GM19438 (cell line): ENCODE measurements around the gene BECN2.
A peak's percentile ranks its signal among the peaks of the same experiment; 100 is the strongest.
"Not testable (repeated sequence)": the region's sequence is repeated elsewhere in the genome, so short reads cannot be mapped to it uniquely, and the experiment has no call there.

ENCODE experiments used
- ATAC-seq: cut with Tn5 transposase; IDR thresholded peaks from one replicate; pipeline ENCODE4 v1.9.1; 2021; ENCODE audit warnings: low read depth; ENCODE audit not compliant: unreplicated experiment

BECN2 gene

DNA sequence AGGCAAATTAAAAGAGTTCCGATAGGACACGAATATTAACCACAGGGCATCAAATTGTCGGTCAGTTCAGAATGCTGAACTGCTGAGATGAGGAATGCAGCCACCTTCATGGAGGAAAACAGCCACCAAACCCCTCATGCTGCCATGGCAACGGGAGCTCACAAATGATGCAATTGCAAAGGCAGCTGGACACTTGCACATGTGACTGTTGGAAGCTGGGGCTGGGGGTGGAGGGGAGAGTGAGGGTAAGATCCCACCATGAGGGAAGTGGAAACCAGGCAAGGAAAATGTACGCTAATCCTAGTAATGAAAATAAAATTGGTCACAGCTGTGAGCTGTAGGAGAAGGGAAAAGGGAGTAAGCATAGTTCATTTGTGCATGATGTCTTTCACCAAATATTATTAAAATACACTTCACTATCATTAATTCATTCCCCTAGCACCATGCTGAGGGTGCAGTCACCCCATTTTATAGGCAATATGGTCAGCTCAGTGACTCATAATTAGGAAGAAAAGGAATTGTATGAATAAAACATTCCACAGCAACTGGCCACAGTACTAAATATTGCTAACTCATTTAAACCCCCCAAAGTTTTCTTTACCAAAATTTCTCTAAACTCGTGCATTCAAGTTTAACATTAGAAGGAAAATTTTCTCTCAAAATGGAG lies 15.3 kb downstream of the BECN2 start:
- no peak for ATAC-seq

- no peak for ATAC-seq
These were observed 18.7 kb downstream of the BECN2 start for GRCh38 chr1:241976229-241976628.

DNA sequence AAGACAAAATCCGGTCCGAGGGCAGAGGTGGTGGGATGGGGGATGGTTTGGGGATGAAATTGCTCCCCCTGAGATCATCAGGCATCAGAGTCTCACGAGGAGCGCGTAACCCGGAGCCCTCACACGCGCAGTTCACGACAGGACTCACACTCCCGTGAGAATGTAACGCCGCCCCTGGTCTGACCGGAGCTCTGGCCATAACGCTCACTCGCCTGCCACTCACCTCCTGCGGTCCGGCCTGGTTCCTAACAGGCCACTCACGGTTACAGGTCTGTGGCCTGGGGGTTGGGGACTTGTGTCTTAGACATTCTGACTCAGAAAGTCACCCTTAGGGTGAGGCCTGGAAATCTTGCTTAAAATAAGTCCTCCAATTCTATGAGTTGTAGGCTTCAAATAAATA lies 21.5 kb downstream of the BECN2 start:
- ATAC-seq, result no peak

- no peak for ATAC-seq
These were observed 22.4 kb downstream of the BECN2 start for GRCh38 chr1:241979926-241980325.

GRCh38 chr1:241985787-241986186 lies 28.2 kb downstream of the BECN2 start:
- ATAC-seq, result no peak

DNA sequence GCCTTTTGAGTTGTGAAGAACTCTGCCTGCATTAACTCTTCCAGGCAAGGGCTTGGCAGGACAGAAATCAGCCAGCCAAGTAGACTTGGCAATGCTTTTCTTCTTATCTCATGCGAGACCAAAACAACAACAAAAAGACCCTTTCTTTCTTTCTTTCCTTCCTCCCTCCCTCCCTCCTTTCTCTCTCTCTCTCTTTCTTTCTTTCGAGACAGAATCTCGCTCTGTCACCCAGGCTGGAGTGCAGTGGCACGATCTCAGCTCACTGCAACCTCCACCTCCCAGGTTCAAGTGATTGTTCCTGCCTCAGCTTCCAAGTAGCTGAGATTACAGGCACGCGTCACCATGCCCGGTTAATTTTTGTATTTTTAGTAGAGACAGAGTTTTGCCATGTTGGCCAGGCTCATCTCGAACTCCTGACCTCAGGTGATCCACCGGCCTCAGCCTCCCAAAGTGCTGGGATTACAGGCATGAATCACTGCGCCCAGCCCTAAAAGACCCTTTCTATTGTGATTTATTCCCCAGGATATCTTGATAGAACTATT lies 30.9 kb downstream of the BECN2 start:
- ATAC-seq, result not testable (repeated sequence)

DNA sequence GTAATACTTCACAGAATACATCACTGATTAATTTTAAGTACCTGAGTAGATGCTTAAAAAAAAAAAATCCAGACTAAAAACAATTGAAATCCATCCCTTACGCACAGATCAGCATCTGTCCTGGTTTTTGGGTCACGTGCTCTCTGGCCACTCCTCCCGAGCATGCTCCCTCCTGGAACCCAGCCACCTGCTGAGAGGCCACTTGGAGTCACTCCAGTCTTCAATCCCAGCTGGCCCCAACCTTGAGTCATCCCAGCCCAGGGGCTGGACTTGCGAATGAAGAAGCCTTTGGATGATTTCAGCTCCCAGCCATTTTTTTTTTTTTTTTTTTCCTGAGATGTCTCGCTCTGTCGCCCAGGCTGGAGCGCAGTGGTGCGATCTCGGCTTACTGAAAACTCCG lies 32.5 kb downstream of the BECN2 start:
- ATAC-seq, result no peak

- ATAC-seq, result no peak
These were observed 35.2 kb downstream of the BECN2 start for GRCh38 chr1:241992734-241993133.

GRCh38 chr1:241994171-241994570 lies 36.6 kb downstream of the BECN2 start:
- ATAC-seq, result no peak

- ATAC-seq, result no peak
These were observed 39.9 kb downstream of the BECN2 start for GRCh38 chr1:241997401-241997998.

DNA sequence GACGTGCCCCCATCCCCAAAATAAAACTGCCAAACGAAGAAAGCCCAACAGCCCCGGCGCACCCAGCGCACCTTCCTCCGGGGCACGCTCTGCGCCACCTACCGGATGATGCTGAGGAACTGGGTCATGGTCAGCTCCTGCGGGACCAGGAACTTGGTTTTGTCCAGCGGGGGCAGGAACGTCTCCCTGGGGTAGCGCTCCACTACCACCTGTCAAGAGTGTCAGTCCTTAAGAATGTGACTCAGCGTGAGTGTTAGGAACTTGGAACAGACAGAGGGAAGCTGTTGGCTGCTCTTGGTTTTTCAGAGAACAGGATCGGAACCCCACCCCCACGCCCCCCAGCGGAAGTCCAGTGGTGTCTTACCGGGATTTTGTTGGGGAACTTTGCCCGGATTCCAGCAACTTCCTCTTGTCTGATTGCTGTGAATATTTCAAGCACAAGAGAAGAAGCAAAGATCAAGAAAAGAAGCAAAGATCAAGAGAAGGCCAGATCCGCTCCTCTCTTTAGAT lies 40.9 kb downstream of the BECN2 start:
- ATAC-seq, result peak; percentile 74

GRCh38 chr1:241999026-241999425 lies 41.5 kb downstream of the BECN2 start, which contains the start of gene MAP1LC3C:
TSS of gene MAP1LC3C (minus strand) at chr1:241999098. CDS start at chr1:241999008, 90 bp downstream.
- ATAC-seq, result no peak

DNA sequence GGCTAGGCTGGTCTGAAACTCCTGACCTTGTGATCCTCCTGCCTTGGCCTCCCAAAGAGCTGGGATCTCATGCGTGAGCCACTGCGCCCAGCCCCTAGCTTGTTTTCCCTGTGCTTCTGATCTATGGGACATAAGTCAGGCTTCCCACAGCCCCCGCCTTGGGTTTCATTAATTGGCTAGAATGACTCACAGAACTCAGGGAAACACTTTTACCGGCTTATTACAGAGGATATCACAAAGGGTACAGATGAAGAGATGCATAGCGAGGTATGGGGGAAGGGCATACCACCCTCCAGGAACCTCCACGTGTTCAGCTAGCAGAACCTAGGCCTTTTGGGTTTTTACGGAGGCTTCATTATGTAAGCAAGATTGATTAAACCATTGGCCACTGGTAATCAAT lies 42.9 kb downstream of the BECN2 start:
- no peak for ATAC-seq

- no peak for ATAC-seq
These were observed 44.5 kb downstream of the BECN2 start for GRCh38 chr1:242002072-242002471.

- no peak for ATAC-seq
These were observed 44.9 kb downstream of the BECN2 start for GRCh38 chr1:242002510-242002909.

- ATAC-seq, result no peak
These were observed 47.4 kb downstream of the BECN2 start for GRCh38 chr1:242004751-242005495.

- no peak for ATAC-seq
These were observed 48.4 kb downstream of the BECN2 start for GRCh38 chr1:242005866-242006535.

- no peak for ATAC-seq
These were observed 49.4 kb downstream of the BECN2 start for GRCh38 chr1:242006976-242007375.
